GM12878 (cell line): ENCODE measurements around the gene SCCPDH. TPM values are rescaled to one million over a fixed set of nuclear protein-coding genes. Genes with fewer than 3 reads are reported as not detected.

Source experiments
- ATAC-seq: fragments of 200-7000 bp; cut with Tn5 transposase; 3 replicates; pipeline ENCODE4 v1.9.1; 2020; ENCODE audit warnings: mild to moderate bottlenecking, moderate library complexity
- BruUV-seq: library from RNA; stranded (reverse); fragments of 400-500 nt; replicated peaks from 2 replicates; lab custom pipeline; 2021; lab: Mats Ljungman, UMichigan
- CTCF ChIA-PET: fragments of 300-600 bp; sonication (Branson Sonifier 250); formaldehyde crosslinking; extraction: SDS; loops from one replicate; lab custom pipeline; 2021; ENCODE audit warnings: inconsistent platforms; lab: Yijun Ruan, JAX
- POLR2A ChIA-PET: fragments of 350-600 bp; formaldehyde crosslinking; extraction: SDS; loops from one replicate; lab custom pipeline; 2021; ENCODE audit warnings: inconsistent platforms; lab: Charles Lee
- RAD21 ChIA-PET: fragments of 300-600 bp; sonication (Branson Sonifier 250); formaldehyde crosslinking; loops from one replicate; lab custom pipeline; 2023; ENCODE audit warnings: antibody characterized with exemption; ENCODE audit not compliant: unreplicated experiment; lab: Charles Lee
- SMC1A ChIA-PET: fragments of 300-600 bp; sonication (Branson Sonifier 250); formaldehyde crosslinking; loops from one replicate; lab custom pipeline; 2023; ENCODE audit not compliant: unreplicated experiment, uncharacterized antibody; lab: Charles Lee
- DNase-seq: peaks from one replicate; pipeline ENCODE4 v3.0.0-alpha.2; 2011; ENCODE audit warnings: low read depth, low spot score
- FAIRE-seq: peaks from 3 replicates; lab custom pipeline; 2011; peaks lifted over from hg19 to GRCh38; lab: Jason Lieb, UNC
- H2AFZ ChIP-seq: 2 replicates; pipeline ENCODE4 v1.6.0; 2011; ENCODE audit warnings: low read depth, low read length, control low read depth; ENCODE audit not compliant: control insufficient read depth
- H3K27ac ChIP-seq: 2 replicates; pipeline ENCODE4 v1.5.1; 2011; ENCODE audit warnings: control low read depth; ENCODE audit not compliant: control insufficient read depth, insufficient read depth
- H3K27me3 ChIP-seq, 2 experiments: replicated peaks in 1 of 2; 2 replicates each; pipeline versions ENCODE4 v1.6.0 to v1.6.1; 2011; ENCODE audit warnings: low read length in 1 of 2; ENCODE audit not compliant: control insufficient read depth in 2 of 2, insufficient read depth in 2 of 2
- H3K36me3 ChIP-seq, 2 experiments: 2 replicates each; pipeline ENCODE4 v1.5.1; 2011; ENCODE audit warnings: low read length in 1 of 2; ENCODE audit not compliant: control insufficient read depth in 2 of 2, insufficient read depth in 2 of 2
- H3K4me1 ChIP-seq: 2 replicates; pipeline ENCODE4 v1.6.1; 2011; ENCODE audit warnings: mild to moderate bottlenecking, low read length, moderate library complexity, mixed read lengths; ENCODE audit not compliant: control insufficient read depth, insufficient read depth
- H3K4me2 ChIP-seq: 2 replicates; pipeline ENCODE4 v1.6.0; 2011; ENCODE audit warnings: control low read depth; ENCODE audit not compliant: control insufficient read depth, insufficient read depth
- H3K4me3 ChIP-seq: fragments of 200-600 bp; sonication (generic); 2 replicates; pipeline ENCODE4 v1.5.1; 2016
- H3K79me2 ChIP-seq: 2 replicates; pipeline ENCODE4 v1.6.0; 2011; ENCODE audit warnings: low read length; ENCODE audit not compliant: control insufficient read depth, insufficient read depth
- H3K9ac ChIP-seq: 2 replicates; pipeline ENCODE4 v1.8.0; 2011; ENCODE audit warnings: low read length, control low read depth, mixed read lengths; ENCODE audit not compliant: control insufficient read depth, insufficient read depth
- H3K9me3 ChIP-seq: replicated peaks from 3 replicates; pipeline ENCODE4 v1.5.1; 2011; ENCODE audit warnings: mild to moderate bottlenecking, low read length; ENCODE audit not compliant: control insufficient read depth, insufficient read depth
- H4K20me1 ChIP-seq: 2 replicates; pipeline ENCODE4 v1.6.0; 2011; ENCODE audit not compliant: control insufficient read depth, insufficient read depth
- CEBPZ ChIP-seq: fragments of 150-350 bp; IDR thresholded peaks from 2 replicates; pipeline ENCODE4 v1.6.1; 2016; ENCODE audit warnings: low read depth, low read length
- E4F1 ChIP-seq: fragments of 450-650 bp; IDR thresholded peaks from 2 replicates; pipeline ENCODE4 v1.6.1; 2018; ENCODE audit warnings: borderline replicate concordance, mild to moderate bottlenecking; ENCODE audit not compliant: partially characterized antibody
- NFIC ChIP-seq: IDR thresholded peaks from 2 replicates; pipeline ENCODE4 v1.6.1; 2012; ENCODE audit warnings: low read depth, mild to moderate bottlenecking, inconsistent platforms, low read length, moderate library complexity
- POLR2AphosphoS5 ChIP-seq: IDR thresholded peaks from 2 replicates; pipeline ENCODE4 v1.6.1; 2011; ENCODE audit warnings: mild to moderate bottlenecking, low read length, inconsistent platforms
- POU2F2 ChIP-seq: IDR thresholded peaks from 3 replicates; pipeline ENCODE4 v1.6.1; 2011; ENCODE audit warnings: low read depth, mild to moderate bottlenecking, low read length, borderline replicate concordance
- RUNX3 ChIP-seq: IDR thresholded peaks from 2 replicates; pipeline ENCODE4 v1.6.1; 2012; ENCODE audit warnings: low read length, inconsistent platforms
- SMAD5 ChIP-seq: IDR thresholded peaks from 2 replicates; pipeline ENCODE4 v1.6.1; 2016; ENCODE audit warnings: antibody characterized with exemption, low read depth
- ZBTB4 ChIP-seq: fragments of 450-650 bp; formaldehyde crosslinking; IDR thresholded peaks from 2 replicates; pipeline ENCODE4 v1.4.0; 2022; ENCODE audit warnings: mild to moderate bottlenecking, moderate library complexity
- ZNF592 ChIP-seq: fragments of 450-650 bp; IDR thresholded peaks from 2 replicates; pipeline ENCODE4 v1.6.1; 2017; ENCODE audit warnings: mild to moderate bottlenecking, moderate library complexity
- WGBS: methylation state at CpG from one replicate; pipeline ENCODE4 v1.1.6; 2016; ENCODE audit warnings: low lambda C conversion rate; ENCODE audit not compliant: insufficient replicate concordance, insufficient coverage; ENCODE audit errors: missing lambda C conversion rate; 5-methylcytosine and 5-hydroxymethylcytosine counted together
- in situ Hi-C: fragments of 300-500 bp; cut with MboI; formaldehyde crosslinking; loops from 9 replicates; pipeline ENCODE4 v1.14.3; 2018; ENCODE audit warnings: mixed read lengths
- intact Hi-C: fragments of 100-400 bp; cut with micrococcal nuclease; formaldehyde crosslinking; loops from one replicate; pipeline ENCODE4 v1.14.2; 2022; ENCODE audit not compliant: unreplicated experiment
- polyA plus RNA-seq, 11 experiments: library from polyadenylated mRNA; depleted of rRNA in 4 of 11; unstranded in 6 of 11; stranded (reverse) in 5 of 11; fragments of >200 nt; fragmentation: Nextera tagmentation in 4 of 11; fragmentation: Illumina TruSeq in 1 of 11; extraction: Ambion mirVana in 4 of 11; extraction: Trizol in 1 of 11; gene quantifications; 1 replicate in 1 of 11; 2 replicates in 10 of 11; pipeline versions ENCODE4 v1.2.1 to v1.2.3, GENCODE V29; 2011 to 2016; ENCODE audit warnings: inconsistent platforms in 2 of 11, missing spikeins in 2 of 11, low read depth in 1 of 11
- total RNA-seq, 4 experiments: library from RNA; depleted of rRNA in 3 of 4; stranded (reverse); fragments of >200 nt in 3 of 4; fragmentation: Illumina TruSeq in 1 of 4; extraction: Trizol in 1 of 4; gene quantifications; 2 replicates each; pipeline versions ENCODE4 v1.2.1 to v1.2.3, GENCODE V29; 2013 to 2021

The SCCPDH gene
- total and polyA plus RNA-seq, 10 of the 15 experiments (the other 5 are each of a cell fraction or from before 2014, with no cell fraction given): 5.4 to 44.8 (median 24.5) TPM

GRCh38 chr1:246801241-246802020, 77.2 kb downstream of the SCCPDH start:
- no peak overlapping the region for H3K4me3 ChIP-seq
- H2AFZ ChIP-seq: no peak overlapping the region
- H4K20me1 ChIP-seq: no peaks in the 10 kb centered on the region
- no peaks in the 10 kb centered on the region for H3K36me3 ChIP-seq
- BruUV-seq: no TSS peak
- 55% methylated on average over 10 of the region's 11 CpGs for WGBS
- ChIA-PET RAD21 (no interaction called here), POLR2A (interaction anchor here (0.7 kb wide), 1 partner anchor 35 kb away, joined by 3 read pairs; no protein-coding TSS in a partner anchor), SMC1A (no interaction called here), CTCF (no interaction called here)
- H3K27me3 ChIP-seq: no peaks in the 10 kb centered on the region
- DNase-seq (no peak), FAIRE-seq (no peak), ATAC-seq (no peak)
- no peak overlapping the region for H3K4me2 ChIP-seq
- intact Hi-C loops: no loop called here
- TF ChIP-seq E4F1 (no peak), CEBPZ (no peak), ZBTB4 (CRISPR knock-in tag) (no peak), ZNF592 (no peak), NFIC (no peak), SMAD5 (no peak), POU2F2 (no peak), POLR2AphosphoS5 (no peak), RUNX3 (no peak)
- H3K79me2 ChIP-seq: no peaks in the 10 kb centered on the region
- in situ Hi-C loops: no loop called here
- H3K4me1 ChIP-seq: no peaks in the 10 kb centered on the region
- H3K27ac ChIP-seq: no peak overlapping the region
- no peak overlapping the region for H3K9ac ChIP-seq
- H3K9me3 ChIP-seq: no peaks in the 10 kb centered on the region
